GOT3 (cell line): Measurements from ENCODE around the gene GCC2.
"Not testable (repeated sequence)": the region's sequence is repeated elsewhere in the genome, so short reads cannot be mapped to it uniquely, and the experiment has no call there.

ENCODE experiments used
- DNase-seq: peaks from one replicate; lab custom pipeline; 2025; ENCODE audit warnings: mixed read lengths; lab: John Stamatoyannopoulos, UW

Gene GCC2

GRCh38 chr2:108441712-108442111, 7.3 kb upstream of the GCC2 start:
- DNase-seq, result no peak

- DNase-seq, result no peak
These were observed 3.8 kb upstream of the GCC2 start for GRCh38 chr2:108444941-108445840.

- DNase-seq, result no peak
These were observed 2.3 kb upstream of the GCC2 start for GRCh38 chr2:108446703-108447102.

GRCh38 chr2:108447947-108448677, 894 bp upstream of the GCC2 start:
- DNase-seq, result no peak

GRCh38 chr2:108449410-108450130, 564 bp downstream of the GCC2 start:
- DNase-seq, result no peak

GRCh38 chr2:108450863-108451262, 1.9 kb downstream of the GCC2 start:
- DNase-seq, result no peak

GRCh38 chr2:108451976-108452375, 3.0 kb downstream of the GCC2 start:
- no peak for DNase-seq

GRCh38 chr2:108453530-108453929, 4.5 kb downstream of the GCC2 start:
- DNase-seq, result not testable (repeated sequence)

- DNase-seq, result no peak
These were observed 5.4 kb downstream of the GCC2 start for GRCh38 chr2:108454440-108454839.

GRCh38 chr2:108455571-108455970, 6.6 kb downstream of the GCC2 start:
- DNase-seq, result no peak

- no peak for DNase-seq
These were observed 9.1 kb downstream of the GCC2 start for GRCh38 chr2:108458082-108458481.

- DNase-seq, result no peak
These were observed 10.4 kb downstream of the GCC2 start for GRCh38 chr2:108459441-108459840.

GRCh38 chr2:108460345-108461037, 11.5 kb downstream of the GCC2 start:
- DNase-seq, result no peak

GRCh38 chr2:108477099-108477498, 28.1 kb downstream of the GCC2 start:
- DNase-seq, result no peak

GRCh38 chr2:108485253-108485652, 36.2 kb downstream of the GCC2 start:
- DNase-seq, result no peak

GRCh38 chr2:108490506-108491122, 41.6 kb downstream of the GCC2 start:
- DNase-seq, result no peak

GRCh38 chr2:108491848-108492247, 42.8 kb downstream of the GCC2 start:
- DNase-seq, result no peak

- no peak for DNase-seq
These were observed 43.4 kb downstream of the GCC2 start for GRCh38 chr2:108492364-108492763.

- not testable (repeated sequence) for DNase-seq
These were observed 47.2 kb downstream of the GCC2 start for GRCh38 chr2:108496167-108496566.

GRCh38 chr2:108507620-108508019, 58.6 kb downstream of the GCC2 start:
- DNase-seq, result not testable (repeated sequence)

GRCh38 chr2:108512431-108512830, 63.4 kb downstream of the GCC2 start:
- DNase-seq, result not testable (repeated sequence)
